HUES64 (cell line): ENCODE data around the gene PPP6R3.
"Not testable (repeated sequence)": the region's sequence is repeated elsewhere in the genome, so short reads cannot be mapped to it uniquely, and the experiment has no call there.

Source experiments
- H3K27ac ChIP-seq: 2 replicates; pipeline ENCODE4 v1.7.0; 2013; ENCODE audit warnings: low read depth, low read length, inconsistent platforms
- H3K27me3 ChIP-seq: 2 replicates; pipeline ENCODE4 v1.6.1; 2013; ENCODE audit warnings: mild to moderate bottlenecking, low read length; ENCODE audit not compliant: insufficient read depth
- H3K36me3 ChIP-seq: 2 replicates; pipeline ENCODE4 v1.6.1; 2013; ENCODE audit warnings: mild to moderate bottlenecking, low read length; ENCODE audit not compliant: insufficient read depth
- H3K4me1 ChIP-seq: 2 replicates; pipeline ENCODE4 v1.6.1; 2013; ENCODE audit warnings: mild to moderate bottlenecking, low read length, moderate library complexity; ENCODE audit not compliant: insufficient read depth
- H3K4me3 ChIP-seq: 2 replicates; pipeline ENCODE4 v1.5.1; 2013; ENCODE audit warnings: mild to moderate bottlenecking, low read length, moderate library complexity
- H3K9ac ChIP-seq: 2 replicates; pipeline ENCODE4 v1.6.1; 2013; ENCODE audit warnings: mild to moderate bottlenecking, low read depth, low read length
- H3K9me3 ChIP-seq: 2 replicates; pipeline ENCODE4 v1.6.1; 2013; ENCODE audit warnings: low read depth, low read length; ENCODE audit not compliant: insufficient read depth
- WGBS: fragments of 150-250, 120-280 bp; methylation state at CpG from one replicate; pipeline ENCODE4 v1.1.7; 2013; ENCODE audit warnings: missing lambda C conversion rate; 5-methylcytosine and 5-hydroxymethylcytosine counted together

PPP6R3 gene

DNA sequence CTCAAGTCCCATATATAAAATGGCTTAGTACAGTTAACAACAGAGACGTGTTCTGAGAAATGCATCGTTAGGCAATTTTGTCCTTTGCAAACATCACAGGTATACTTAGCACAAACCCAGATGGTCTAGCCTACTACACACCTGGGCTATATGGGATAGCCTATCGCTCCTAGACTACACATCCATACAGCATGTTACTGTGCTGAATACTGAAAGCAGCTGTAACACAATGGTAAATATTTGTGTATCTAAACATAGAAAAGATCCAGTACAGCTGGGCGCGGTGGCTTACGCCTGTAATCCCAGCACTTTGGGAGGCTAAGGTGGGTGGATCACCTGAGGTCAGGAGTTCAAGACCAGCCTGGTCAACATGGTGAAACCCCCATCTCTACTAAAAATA lies 2.2 kb upstream of the PPP6R3 start:
- not testable (repeated sequence) for H3K27ac ChIP-seq, H3K9me3 ChIP-seq, H3K27me3 ChIP-seq, H3K9ac ChIP-seq, H3K36me3 ChIP-seq, H3K4me3 ChIP-seq
- peaks cover 21% of the 10 kb centered on the region for H3K4me1 ChIP-seq
- WGBS: 97% methylated on average over 6 of the region's 6 CpGs

- WGBS: 4% methylated on average over 56 of the region's 56 CpGs
- Histone ChIP-seq H3K9ac (peak overlapping the region; percentile 97), H3K27me3 (no peaks in the 10 kb centered on the region)
Observed at GRCh38 chr11:68459886-68460740, 439 bp upstream of the PPP6R3 start.

DNA sequence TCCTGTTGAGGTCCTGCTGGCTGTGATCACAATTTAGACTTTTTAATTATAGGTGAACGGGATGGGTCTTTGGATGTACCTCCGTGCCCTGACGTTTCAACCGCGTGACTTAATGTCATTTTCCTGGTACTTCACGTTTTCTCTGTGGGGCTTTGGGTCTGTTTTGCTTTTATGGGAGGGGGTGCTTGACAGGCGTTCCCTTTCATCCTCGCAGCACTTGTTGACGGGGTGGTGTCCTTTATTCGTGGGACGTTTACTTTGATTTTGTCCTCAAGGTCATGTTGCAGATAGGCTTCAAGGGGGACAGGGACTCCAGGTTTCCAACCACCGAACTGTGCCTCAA lies 994 bp downstream of the PPP6R3 start:
- Histone ChIP-seq H3K9ac (peak overlapping the region; percentile 97; the same call in 1 of the 2 replicates), H3K27me3 (no peaks in the 10 kb centered on the region), H3K27ac (no peak overlapping the region), H3K36me3 (0 out of 2 replicates have a peak, but pooled peaks cover 3% of the 10 kb centered on the region), H3K4me3 (peak overlapping the region; percentile 87), H3K9me3 (no peaks in the 10 kb centered on the region), H3K4me1 (peaks cover 16% of the 10 kb centered on the region)
- 5% methylated on average over 12 of the region's 12 CpGs for WGBS

More at GRCh38 chr11:68459886-68460740, 439 bp upstream of the PPP6R3 start:
- peak overlapping the region; percentile 97 for H3K27ac ChIP-seq
- H3K4me1 ChIP-seq: peaks cover 15% of the 10 kb centered on the region
- peak overlapping the region; percentile 87 for H3K4me3 ChIP-seq
- 0 out of 2 replicates have a peak, but pooled peaks cover 3% of the 10 kb centered on the region for H3K36me3 ChIP-seq
- no peaks in the 10 kb centered on the region for H3K9me3 ChIP-seq

DNA sequence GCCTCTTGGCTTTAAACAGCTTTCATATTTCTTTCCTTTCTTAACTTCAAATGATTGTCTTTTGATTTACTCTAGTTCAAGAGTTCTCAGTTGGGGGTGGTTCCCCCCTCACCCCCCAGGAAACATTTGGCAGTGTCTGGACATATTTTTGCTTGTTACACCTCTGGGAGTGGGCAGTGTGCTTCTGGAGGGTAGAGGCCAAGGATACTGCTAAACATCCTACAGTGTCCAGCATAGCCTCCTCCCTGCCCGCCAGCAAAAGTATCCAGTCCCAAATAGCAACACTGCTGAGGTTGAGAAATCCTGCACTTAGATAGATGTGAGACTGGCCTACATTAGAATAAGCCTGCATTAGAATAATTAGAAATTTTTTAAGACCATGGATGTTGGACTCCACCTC lies 3.2 kb downstream of the PPP6R3 start:
- Histone ChIP-seq H3K4me1 (peaks cover 21% of the 10 kb centered on the region), H3K36me3 (peaks cover 6% of the 10 kb centered on the region; the same call in 1 of the 2 replicates), H3K27ac (no peak overlapping the region), H3K4me3 (no peak overlapping the region), H3K9me3 (no peaks in the 10 kb centered on the region), H3K9ac (no peak overlapping the region), H3K27me3 (no peaks in the 10 kb centered on the region)
- 91% methylated on average over 1 of the region's 1 CpG for whole genome bisulfite sequencing

GRCh38 chr11:68467201-68467834 lies 6.8 kb downstream of the PPP6R3 start:
- Histone ChIP-seq H3K27ac (no peak overlapping the region), H3K27me3 (no peaks in the 10 kb centered on the region), H3K4me1 (peaks cover 33% of the 10 kb centered on the region), H3K9me3 (no peaks in the 10 kb centered on the region; the same call in 1 of the 2 replicates), H3K9ac (no peak overlapping the region), H3K36me3 (peaks cover 16% of the 10 kb centered on the region), H3K4me3 (no peak overlapping the region)
- whole genome bisulfite sequencing: 92% methylated on average over 8 of the region's 8 CpGs

DNA sequence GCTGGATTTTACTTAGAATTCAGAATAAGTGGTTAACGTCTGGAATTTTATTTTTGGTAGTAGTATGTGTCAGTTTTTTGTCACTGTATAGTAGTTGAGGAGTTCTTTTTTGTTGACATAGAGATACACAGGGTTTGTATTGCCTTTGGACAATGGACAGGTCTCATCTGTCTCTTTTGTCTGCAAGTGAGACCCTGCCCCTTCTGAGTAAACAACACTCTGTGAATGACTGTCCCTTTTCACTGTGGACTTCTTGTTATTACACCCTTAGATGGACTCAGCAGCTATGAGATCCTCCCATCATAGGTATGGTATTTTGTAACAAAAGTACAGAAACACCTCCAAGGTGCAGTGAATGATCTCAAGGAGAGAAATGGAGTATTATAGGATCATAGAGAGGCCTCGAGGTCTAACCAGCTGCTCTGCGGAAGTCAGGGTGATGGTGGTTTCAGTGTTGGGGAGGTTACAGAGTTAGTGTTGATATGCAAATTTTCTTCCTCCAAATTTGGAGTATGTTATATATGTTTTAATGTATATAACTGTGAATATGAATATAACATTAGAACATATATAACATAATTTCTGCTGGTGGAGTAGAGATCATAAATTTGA lies 7.8 kb downstream of the PPP6R3 start:
- Histone ChIP-seq H3K4me3 (no peak overlapping the region), H3K27me3 (no peaks in the 10 kb centered on the region), H3K9me3 (no peaks in the 10 kb centered on the region; the same call in 1 of the 2 replicates), H3K9ac (no peak overlapping the region), H3K27ac (no peak overlapping the region), H3K36me3 (peaks cover 20% of the 10 kb centered on the region), H3K4me1 (peaks cover 28% of the 10 kb centered on the region)
- WGBS: 91% methylated on average over 3 of the region's 3 CpGs

DNA sequence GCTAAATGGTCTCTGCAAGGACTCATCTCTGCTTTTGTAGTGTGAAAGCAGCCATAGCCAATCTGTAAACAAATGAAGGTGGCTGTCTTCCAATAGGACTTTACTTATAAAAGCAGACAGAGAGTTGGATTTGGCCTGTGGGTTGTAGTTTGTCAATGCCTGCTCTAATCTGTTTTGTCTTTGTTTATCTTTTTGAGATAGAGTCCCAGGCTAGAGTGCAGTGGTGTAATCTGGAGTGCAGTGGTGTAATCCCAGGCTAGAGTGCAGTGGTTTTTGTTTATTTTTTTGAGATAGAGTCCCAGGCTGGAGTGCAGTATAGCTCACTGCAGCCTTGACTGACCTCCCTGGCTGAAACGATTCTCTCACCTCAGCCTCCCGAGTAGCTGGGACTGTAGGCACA lies 8.6 kb downstream of the PPP6R3 start:
- H3K36me3 ChIP-seq: peaks cover 21% of the 10 kb centered on the region

DNA sequence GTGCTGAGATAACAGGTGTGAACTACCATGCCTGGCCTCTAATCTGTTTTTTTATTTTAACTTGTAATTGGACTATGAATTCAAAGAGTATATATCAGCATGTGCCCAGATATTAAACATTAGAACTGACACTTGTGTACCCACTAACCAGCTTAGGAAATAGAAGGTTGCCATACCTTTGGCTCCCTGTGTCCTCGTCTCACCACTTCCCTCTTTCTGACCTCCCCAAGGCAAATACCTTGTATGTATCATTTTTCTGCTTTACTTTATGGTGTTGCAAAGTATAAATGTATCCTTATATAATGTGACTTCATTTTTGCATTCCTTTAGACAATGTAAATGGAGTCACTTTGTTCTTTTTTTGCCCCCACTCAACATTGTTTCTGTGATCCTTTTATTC lies 9.1 kb downstream of the PPP6R3 start:
- peaks cover 28% of the 10 kb centered on the region for H3K4me1 ChIP-seq

More for the DNA sequence above, 8.6 kb downstream of the PPP6R3 start:
- no peak overlapping the region for H3K4me3 ChIP-seq
- H3K9ac ChIP-seq: no peak overlapping the region
- peaks cover 28% of the 10 kb centered on the region for H3K4me1 ChIP-seq
- peaks cover 5% of the 10 kb centered on the region; the same call in 1 of the 2 replicates for H3K9me3 ChIP-seq
- no peaks in the 10 kb centered on the region for H3K27me3 ChIP-seq
- 69% methylated on average over 2 of the region's 2 CpGs for WGBS
- H3K27ac ChIP-seq: no peak overlapping the region

GRCh38 chr11:68470304-68470811 lies 9.8 kb downstream of the PPP6R3 start:
- peaks cover 9% of the 10 kb centered on the region; the same call in 1 of the 2 replicates for H3K9me3 ChIP-seq
- WGBS: 91% methylated on average over 4 of the region's 4 CpGs
- peaks cover 25% of the 10 kb centered on the region for H3K4me1 ChIP-seq
- no peaks in the 10 kb centered on the region for H3K27me3 ChIP-seq
- H3K4me3 ChIP-seq: no peak overlapping the region
- H3K36me3 ChIP-seq: peaks cover 27% of the 10 kb centered on the region
- no peak overlapping the region for H3K9ac ChIP-seq
- H3K27ac ChIP-seq: no peak overlapping the region

More for the DNA sequence above, 9.1 kb downstream of the PPP6R3 start:
- Histone ChIP-seq H3K4me3 (no peak overlapping the region), H3K27ac (no peak overlapping the region), H3K9me3 (peaks cover 9% of the 10 kb centered on the region; the same call in 1 of the 2 replicates), H3K9ac (no peak overlapping the region), H3K27me3 (no peaks in the 10 kb centered on the region), H3K36me3 (peaks cover 26% of the 10 kb centered on the region)
- WGBS: 57% methylated on average over 1 of the region's 1 CpG

- H3K36me3 ChIP-seq: peaks cover 30% of the 10 kb centered on the region
Observed at GRCh38 chr11:68471360-68472340, 11.1 kb downstream of the PPP6R3 start.

More at GRCh38 chr11:68471360-68472340, 11.1 kb downstream of the PPP6R3 start:
- WGBS: 95% methylated on average over 17 of the region's 17 CpGs
- Histone ChIP-seq H3K9me3 (peaks cover 9% of the 10 kb centered on the region; the same call in 1 of the 2 replicates), H3K4me1 (peaks cover 24% of the 10 kb centered on the region), H3K27me3 (no peaks in the 10 kb centered on the region), H3K4me3 (no peak overlapping the region), H3K9ac (no peak overlapping the region), H3K27ac (no peak overlapping the region)
